Fibroblast of villous mesenchyme (primary cell): ENCODE data around the gene KDM2A. TPM values are rescaled to one million over a fixed set of nuclear protein-coding genes. Genes with fewer than 3 reads are reported as not detected.
A peak's percentile ranks its signal among the peaks of the same experiment; 100 is the strongest.

Experiments
- DNase-seq: peaks from one replicate; pipeline ENCODE4 v3.0.0-alpha.2; 2010; ENCODE audit warnings: low read depth
- H3K4me3 ChIP-seq: 2 replicates; pipeline ENCODE4 v1.5.1; 2011; ENCODE audit warnings: low read depth, mild to moderate bottlenecking, low read length
- CTCF ChIP-seq: IDR thresholded peaks from 2 replicates; pipeline ENCODE4 v1.5.1; 2012; ENCODE audit warnings: low read depth, mild to moderate bottlenecking, low read length; ENCODE audit not compliant: insufficient read depth
- total RNA-seq: library from RNA; depleted of rRNA; stranded (reverse); fragments of >200 nt; gene quantifications from 2 replicates; pipeline ENCODE4 v1.2.3, GENCODE V29; 2012

Gene KDM2A
- total RNA-seq, 1 donor, result 50.5 TPM

- TF ChIP-seq CTCF, result no peak
- H3K4me3 ChIP-seq, result no peak overlapping the region
- DNase-seq, result no peak
Observed at GRCh38 chr11:67268962-67269268, 149.9 kb downstream of the KDM2A start.

GRCh38 chr11:67269401-67270255, 150.6 kb downstream of the KDM2A start:
- DNase-seq, result no peak
- H3K4me3 ChIP-seq, result peak overlapping the region; percentile 38
- TF ChIP-seq CTCF, result no peak

GRCh38 chr11:67270256-67271204, 151.5 kb downstream of the KDM2A start:
- peak overlapping the region; percentile 38 for H3K4me3 ChIP-seq
- no peak for TF ChIP-seq CTCF
- DNase-seq, result no peak

GRCh38 chr11:67271205-67271540, 152.1 kb downstream of the KDM2A start:
- DNase-seq, result no peak
- TF ChIP-seq CTCF, result no peak
- no peak overlapping the region for H3K4me3 ChIP-seq

GRCh38 chr11:67271541-67272284, 152.7 kb downstream of the KDM2A start:
- DNase-seq, result no peak
- no peak for TF ChIP-seq CTCF
- H3K4me3 ChIP-seq, result no peak overlapping the region

- no peak for DNase-seq
- no peak for TF ChIP-seq CTCF
- no peak overlapping the region for H3K4me3 ChIP-seq
Observed at GRCh38 chr11:67272327-67273259, 153.5 kb downstream of the KDM2A start.
